ENCODE results near the gene KLHL35. TPM values are rescaled to one million over a fixed set of nuclear protein-coding genes. Genes with fewer than 3 reads are reported as not detected.
"Not testable (repeated sequence)": the region's sequence is repeated elsewhere in the genome, so short reads cannot be mapped to it uniquely, and the experiment has no call there.

Gene KLHL35
- total RNA-seq, 1 donor from 2014 or later: 28.5 TPM

GRCh38 chr11:75428281-75428724 lies 4.7 kb downstream of the KLHL35 start:
- peak; percentile 96 to 99 for DNase-seq (ENCODE audit: low spot score in 2 of 2)

GRCh38 chr11:75427181-75427580 lies 5.8 kb downstream of the KLHL35 start:
- no peak for FAIRE-seq

More at GRCh38 chr11:75428281-75428724, 4.7 kb downstream of the KLHL35 start:
- peak; percentile 30 for FAIRE-seq

GRCh38 chr11:75426720-75427086 lies 6.3 kb downstream of the KLHL35 start:
- DNase-seq (ENCODE audit: low spot score in 2 of 2) (no peak), FAIRE-seq (no peak)

More at GRCh38 chr11:75427181-75427580, 5.8 kb downstream of the KLHL35 start:
- no peak for DNase-seq (ENCODE audit: low spot score in 2 of 2)

GRCh38 chr11:75425422-75425821 lies 7.6 kb downstream of the KLHL35 start:
- no peak for FAIRE-seq
- no peak for DNase-seq (ENCODE audit: low spot score in 2 of 2)

GRCh38 chr11:75424396-75424795 lies 8.6 kb downstream of the KLHL35 start:
- FAIRE-seq (no peak), DNase-seq (ENCODE audit: low spot score in 2 of 2) (no peak)

- no peak for DNase-seq (ENCODE audit: low spot score in 2 of 2)
Observed at GRCh38 chr11:75423721-75424120, 9.3 kb downstream of the KLHL35 start.

GRCh38 chr11:75422248-75423231 lies 10.5 kb downstream of the KLHL35 start:
- DNase-seq (ENCODE audit: low spot score in 2 of 2) (no peak), FAIRE-seq (no peak)

More at GRCh38 chr11:75423721-75424120, 9.3 kb downstream of the KLHL35 start:
- no peak for FAIRE-seq

- DNase-seq (ENCODE audit: low spot score in 2 of 2) (no peak), FAIRE-seq (no peak)
Observed at GRCh38 chr11:75421902-75422247, 11.1 kb downstream of the KLHL35 start.

GRCh38 chr11:75421035-75421602 lies 11.9 kb downstream of the KLHL35 start:
- FAIRE-seq (no peak), DNase-seq (ENCODE audit: low spot score in 2 of 2) (peak in 1 of 2 donors; percentile 58)

- FAIRE-seq (no peak), DNase-seq (ENCODE audit: low spot score in 2 of 2) (no peak)
Observed at GRCh38 chr11:75420224-75421034, 12.6 kb downstream of the KLHL35 start.

GRCh38 chr11:75413864-75414263 lies 19.1 kb downstream of the KLHL35 start:
- FAIRE-seq: no peak
- DNase-seq (ENCODE audit: low spot score in 2 of 2): no peak

- not testable (repeated sequence) for FAIRE-seq; DNase-seq (ENCODE audit: low spot score in 2 of 2)
Observed at GRCh38 chr11:75413146-75413545, 19.9 kb downstream of the KLHL35 start.

- not testable (repeated sequence) for DNase-seq (ENCODE audit: low spot score in 2 of 2); FAIRE-seq
Observed at GRCh38 chr11:75409971-75410370, 23.0 kb downstream of the KLHL35 start.

- DNase-seq (ENCODE audit: low spot score in 2 of 2) (no peak), FAIRE-seq (no peak)
Observed at GRCh38 chr11:75408957-75409219, 24.1 kb downstream of the KLHL35 start.

GRCh38 chr11:75406338-75406777 lies 26.6 kb downstream of the KLHL35 start:
- DNase-seq (ENCODE audit: low spot score in 2 of 2): no peak
- no peak for FAIRE-seq

- no peak for FAIRE-seq
- no peak for DNase-seq (ENCODE audit: low spot score in 2 of 2)
Observed at GRCh38 chr11:75403983-75404658, 28.9 kb downstream of the KLHL35 start.

- FAIRE-seq (no peak), DNase-seq (ENCODE audit: low spot score in 2 of 2) (no peak)
Observed at GRCh38 chr11:75403037-75403436, 30.0 kb downstream of the KLHL35 start.

GRCh38 chr11:75402002-75402773 lies 30.8 kb downstream of the KLHL35 start:
- no peak for DNase-seq (ENCODE audit: low spot score in 2 of 2)
- no peak for FAIRE-seq

- FAIRE-seq: no peak
Observed at GRCh38 chr11:75400146-75400865, 32.7 kb downstream of the KLHL35 start.

More at GRCh38 chr11:75400146-75400865, 32.7 kb downstream of the KLHL35 start:
- DNase-seq (ENCODE audit: low spot score in 2 of 2): no peak
